Colonic mucosa (tissue), 4 donors: Measurements from ENCODE around the gene FHOD3. TPM values are rescaled to one million over a fixed set of nuclear protein-coding genes. Genes with fewer than 3 reads are reported as not detected.

Source experiments
- DNase-seq: peaks from one replicate; pipeline ENCODE4 v3.0.0-alpha.2; 2020
- H3K27ac ChIP-seq: fragments of 200-600 bp; one replicate; pipeline ENCODE4 v1.8.0; 2021
- H3K27me3 ChIP-seq: fragments of 200-600 bp; one replicate; pipeline ENCODE4 v1.8.0; 2021
- H3K36me3 ChIP-seq: fragments of 200-600 bp; one replicate; pipeline ENCODE4 v1.8.0; 2021
- H3K4me1 ChIP-seq: fragments of 200-600 bp; one replicate; pipeline ENCODE4 v1.8.0; 2021; ENCODE audit warnings: mild to moderate bottlenecking
- H3K4me3 ChIP-seq: fragments of 200-600 bp; one replicate; pipeline ENCODE4 v1.8.0; 2021
- H3K9ac ChIP-seq, 2 donors: one replicate each; pipeline ENCODE4 v1.7.0; 2013; ENCODE audit warnings: control low read depth in 2 of 2, low read depth in 2 of 2, low read length in 2 of 2
- H3K9me3 ChIP-seq: fragments of 200-600 bp; one replicate; pipeline ENCODE4 v1.8.0; 2021
- intact Hi-C: fragments of 100-400 bp; cut with DNase I; formaldehyde crosslinking; loops from one replicate; pipeline ENCODE4 v1.14.1; 2022
- total RNA-seq, 2 donors: library from RNA; stranded (reverse); fragmentation: NEBNext Ultra II Directional in 1 of 2; extraction: Animal tissue kit (Norgen Biotek cat#: 25700) in 1 of 2; gene quantifications; one replicate each; pipeline ENCODE4 v1.2.1, GENCODE V29; 2021
- TF ChIP-seq, protein P1 (sequence below): fragments of 200-600 bp; IDR thresholded peaks from one replicate; pipeline ENCODE4 v1.8.0; 2022; ENCODE audit warnings: antibody characterized with exemption, mild to moderate bottlenecking
- donor health status: healthy.
- donor health status: DM: no; HTN: no; CAD: no.
- donor health status: DM: no; HTN: no; CAD: no.

FHOD3 gene
- 1 to 10 TPM; 2.5 to 4.1 TPM for total RNA-seq

DNA sequence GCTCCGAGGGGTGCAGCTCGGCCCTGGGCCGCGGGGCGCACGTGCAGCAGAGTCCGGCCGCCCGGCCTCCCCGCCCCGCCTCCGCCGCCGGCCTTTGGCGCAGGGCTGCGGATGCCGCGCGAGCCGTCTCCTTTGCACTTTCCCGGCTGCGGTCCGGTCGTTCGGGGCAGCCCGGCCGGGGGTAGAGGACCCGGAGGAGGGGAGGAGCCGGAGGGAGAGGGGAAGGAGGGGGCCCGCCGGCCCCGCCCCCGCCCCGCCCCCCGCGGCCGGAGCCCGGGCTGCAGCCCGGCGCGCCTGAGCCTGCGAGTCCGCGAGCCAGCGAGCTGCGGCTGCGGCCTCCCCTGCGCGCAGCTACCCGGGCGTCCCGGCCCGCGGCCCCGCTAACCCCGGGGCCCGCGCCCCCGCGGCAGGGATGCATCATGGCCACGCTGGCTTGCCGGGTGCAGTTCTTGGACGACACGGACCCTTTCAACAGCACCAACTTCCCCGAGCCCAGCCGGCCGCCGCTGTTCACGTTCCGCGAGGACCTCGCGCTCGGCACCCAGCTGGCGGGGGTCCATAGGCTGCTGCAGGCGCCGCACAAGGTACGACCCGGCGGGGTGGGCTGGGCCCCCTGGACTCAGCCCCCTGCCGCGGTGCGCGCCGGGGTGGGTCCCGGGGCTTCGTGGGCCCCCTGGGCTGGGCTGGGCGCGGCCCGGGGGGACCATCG, at the start of gene FHOD3:
Gene FHOD3 (plus strand): TSS at position 297 of the 709 bp plus-strand sequence. CDS start 123 bp downstream, at position 420.
- Histone ChIP-seq H3K27ac (no peak within 1 kb of the TSS), H3K9me3 (no peaks in the 10 kb centered on the region), H3K27me3 (peaks cover 28% of the 10 kb centered on the region), H3K4me1 (peaks cover 16% of the 10 kb centered on the region), H3K4me3 (peak within 1 kb of the TSS; percentile 62), H3K36me3 (no peaks in the 10 kb centered on the region), H3K9ac (peak within 1 kb of the TSS; percentile 16 to 43)
- TF ChIP-seq, protein P1, sequence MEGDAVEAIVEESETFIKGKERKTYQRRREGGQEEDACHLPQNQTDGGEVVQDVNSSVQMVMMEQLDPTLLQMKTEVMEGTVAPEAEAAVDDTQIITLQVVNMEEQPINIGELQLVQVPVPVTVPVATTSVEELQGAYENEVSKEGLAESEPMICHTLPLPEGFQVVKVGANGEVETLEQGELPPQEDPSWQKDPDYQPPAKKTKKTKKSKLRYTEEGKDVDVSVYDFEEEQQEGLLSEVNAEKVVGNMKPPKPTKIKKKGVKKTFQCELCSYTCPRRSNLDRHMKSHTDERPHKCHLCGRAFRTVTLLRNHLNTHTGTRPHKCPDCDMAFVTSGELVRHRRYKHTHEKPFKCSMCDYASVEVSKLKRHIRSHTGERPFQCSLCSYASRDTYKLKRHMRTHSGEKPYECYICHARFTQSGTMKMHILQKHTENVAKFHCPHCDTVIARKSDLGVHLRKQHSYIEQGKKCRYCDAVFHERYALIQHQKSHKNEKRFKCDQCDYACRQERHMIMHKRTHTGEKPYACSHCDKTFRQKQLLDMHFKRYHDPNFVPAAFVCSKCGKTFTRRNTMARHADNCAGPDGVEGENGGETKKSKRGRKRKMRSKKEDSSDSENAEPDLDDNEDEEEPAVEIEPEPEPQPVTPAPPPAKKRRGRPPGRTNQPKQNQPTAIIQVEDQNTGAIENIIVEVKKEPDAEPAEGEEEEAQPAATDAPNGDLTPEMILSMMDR = no peak
- peak; percentile 46 for DNase-seq
- intact Hi-C loops = loop anchor here (10.0 kb wide), 2 partner anchors 117 to 277 kb away; no protein-coding TSS in a partner anchor

DNA sequence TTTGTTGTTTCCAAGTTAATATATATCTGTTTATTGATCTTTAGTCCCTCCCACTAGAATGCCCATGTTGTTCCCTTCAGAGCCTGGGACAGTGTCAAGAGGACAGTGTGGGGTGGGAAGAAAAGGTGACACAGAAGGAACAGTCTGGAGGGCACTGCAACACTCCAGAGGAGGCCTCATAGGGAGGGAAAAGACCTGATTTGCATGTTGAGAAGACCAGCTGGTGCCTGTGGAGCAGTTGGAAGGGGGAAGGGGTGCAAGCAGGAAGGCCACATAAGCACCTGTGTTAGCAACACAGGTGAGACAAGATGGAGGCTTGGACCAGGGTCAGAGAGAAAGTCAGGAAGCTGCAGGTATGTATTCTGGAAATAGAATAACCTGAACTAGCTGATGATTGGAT, 48.1 kb upstream of the FHOD3 start:
- no peak for DNase-seq
- no peak overlapping the region for H3K4me3 ChIP-seq
- intact Hi-C loops = no loop called here
- no peak overlapping the region for H3K9ac ChIP-seq
- H3K9me3 ChIP-seq = no peaks in the 10 kb centered on the region
- no peaks in the 10 kb centered on the region for H3K36me3 ChIP-seq
- no peaks in the 10 kb centered on the region for H3K4me1 ChIP-seq
- TF ChIP-seq, protein P1 = no peak
- no peaks in the 10 kb centered on the region for H3K27me3 ChIP-seq
- H3K27ac ChIP-seq = no peak overlapping the region

DNA sequence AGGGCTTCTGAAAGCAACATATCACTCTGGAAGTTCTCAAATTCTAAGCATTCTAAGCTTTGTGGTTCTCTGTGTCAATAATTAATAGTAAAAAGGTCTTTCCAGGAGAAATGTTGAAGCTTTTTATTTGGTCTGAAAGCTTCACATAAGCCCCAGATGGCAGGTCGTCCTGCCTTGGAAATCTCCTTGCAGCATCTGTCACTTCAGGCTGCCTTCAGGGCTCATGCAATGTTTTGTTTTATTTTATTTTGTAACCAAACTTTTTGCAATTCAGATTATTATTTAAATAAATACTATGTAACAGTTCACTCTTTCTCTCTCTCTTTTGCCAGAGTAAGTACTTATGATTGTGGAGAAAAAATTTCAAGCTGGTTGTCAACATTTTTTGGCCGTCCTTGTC, 46.7 kb upstream of the FHOD3 start:
- TF ChIP-seq, protein P1 = no peak
- no peak overlapping the region for H3K4me3 ChIP-seq
- no peaks in the 10 kb centered on the region for H3K36me3 ChIP-seq
- intact Hi-C loops = no loop called here
- no peaks in the 10 kb centered on the region for H3K9me3 ChIP-seq
- H3K27ac ChIP-seq = no peak overlapping the region
- H3K9ac ChIP-seq = no peak overlapping the region
- DNase-seq = no peak
- no peaks in the 10 kb centered on the region for H3K27me3 ChIP-seq
- H3K4me1 ChIP-seq = no peaks in the 10 kb centered on the region

DNA sequence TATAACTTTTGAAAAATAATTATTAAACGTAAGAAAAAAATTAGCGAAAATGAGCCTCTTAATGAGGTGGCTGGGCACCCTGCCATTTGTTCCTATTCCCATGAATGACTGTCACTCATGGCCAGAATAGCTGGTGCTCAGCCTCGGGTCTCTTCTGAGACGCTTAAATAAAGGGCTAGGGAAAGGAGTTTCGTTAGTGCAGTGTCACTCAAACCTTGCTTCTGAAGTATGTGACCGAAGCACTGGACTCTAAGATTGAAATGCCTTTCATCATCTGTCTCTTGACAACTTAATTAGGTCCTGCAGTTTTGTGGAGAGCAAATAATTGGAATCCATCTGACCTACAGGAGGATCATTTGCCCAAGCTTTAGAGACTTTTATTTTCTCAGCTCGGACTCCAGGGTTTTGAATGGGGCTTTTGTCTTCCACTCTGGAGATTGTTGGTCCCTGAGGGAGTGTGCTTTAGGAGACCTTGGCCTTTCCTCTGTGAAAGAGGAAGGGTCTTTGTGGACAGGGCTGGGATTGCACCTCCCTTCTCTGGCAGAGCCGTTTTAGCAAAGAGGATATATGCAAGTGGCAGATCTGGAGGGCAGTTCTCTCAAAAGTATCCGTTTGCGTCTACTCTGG, 42.3 kb upstream of the FHOD3 start:
- H3K9ac ChIP-seq = no peak overlapping the region
- no peak for DNase-seq
- no peak overlapping the region for H3K4me3 ChIP-seq
- no peak overlapping the region for H3K27ac ChIP-seq
- TF ChIP-seq, protein P1 = no peak
- H3K27me3 ChIP-seq = no peaks in the 10 kb centered on the region
- intact Hi-C loops = no loop called here
- H3K9me3 ChIP-seq = no peaks in the 10 kb centered on the region
- H3K4me1 ChIP-seq = no peaks in the 10 kb centered on the region
- H3K36me3 ChIP-seq = no peaks in the 10 kb centered on the region

DNA sequence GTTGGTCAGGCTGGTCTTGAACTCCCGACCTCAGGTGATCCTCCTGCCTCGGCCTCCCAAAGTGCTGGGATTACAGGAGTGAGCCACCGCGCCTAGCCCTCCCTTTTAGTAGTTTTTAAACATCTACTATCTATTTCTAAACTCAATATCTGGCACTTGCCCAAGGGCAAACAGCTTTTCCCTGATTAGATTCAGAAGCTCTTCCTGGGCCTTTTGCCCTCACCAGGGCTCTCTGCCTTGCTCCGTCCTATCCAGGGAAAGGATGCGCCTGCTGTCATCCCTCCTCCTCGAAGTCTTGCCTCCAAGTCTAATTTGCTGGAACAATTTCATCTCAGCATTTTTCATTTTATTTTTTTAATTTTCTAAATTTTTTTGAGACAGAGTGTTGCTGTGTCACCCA, 41.4 kb upstream of the FHOD3 start:
- Histone ChIP-seq H3K4me3 (no peak overlapping the region), H3K4me1 (no peaks in the 10 kb centered on the region), H3K36me3 (no peaks in the 10 kb centered on the region), H3K27ac (no peak overlapping the region), H3K27me3 (no peaks in the 10 kb centered on the region), H3K9ac (no peak overlapping the region), H3K9me3 (no peaks in the 10 kb centered on the region)
- TF ChIP-seq, protein P1 = no peak
- DNase-seq = no peak
- intact Hi-C loops = no loop called here
